MG63 (cell line): ENCODE data around the gene NCKAP5. TPM values are rescaled to one million over a fixed set of nuclear protein-coding genes. Genes with fewer than 3 reads are reported as not detected.
A peak's percentile ranks its signal among the peaks of the same experiment; 100 is the strongest.

Experiments
- DNase-seq: peaks from one replicate; pipeline ENCODE4 v3.0.0-alpha.2; 2020
- H3K27me3 ChIP-seq: fragments of 250-450 bp; sonication (Bioruptor Pico); 2 replicates; pipeline ENCODE4 v1.5.1; 2020; ENCODE audit warnings: mild to moderate bottlenecking, moderate library complexity
- H3K36me3 ChIP-seq: fragments of 250-450 bp; sonication (Bioruptor Pico); 2 replicates; pipeline ENCODE4 v1.5.1; 2020; ENCODE audit warnings: mild to moderate bottlenecking, moderate library complexity
- H3K4me3 ChIP-seq: fragments of 250-450 bp; sonication (Bioruptor Pico); 2 replicates; pipeline ENCODE4 v1.5.1; 2020; ENCODE audit warnings: mild to moderate bottlenecking, moderate library complexity
- H3K9me3 ChIP-seq: fragments of 250-450 bp; sonication (Bioruptor Pico); 2 replicates; pipeline ENCODE4 v1.5.1; 2020; ENCODE audit warnings: mild to moderate bottlenecking, moderate library complexity
- total RNA-seq: library from RNA; depleted of rRNA; stranded (reverse); fragments of >200 nt; shearing (Covaris generic); gene quantifications from 2 replicates; pipeline ENCODE4 v1.2.3, GENCODE V29; 2014; ENCODE audit warnings: low replicate concordance

The NCKAP5 gene
- total RNA-seq, 1 experiment from 2014 or later: not detected

- no peak for DNase-seq
- H3K9me3 ChIP-seq: no peaks in the 10 kb centered on the region
- H3K27me3 ChIP-seq: no peaks in the 10 kb centered on the region
- no peaks in the 10 kb centered on the region for H3K36me3 ChIP-seq
- no peak overlapping the region for H3K4me3 ChIP-seq
Observed at GRCh38 chr2:133334923-133335322, 233.3 kb downstream of the NCKAP5 start.

- no peaks in the 10 kb centered on the region for H3K36me3 ChIP-seq
- no peak overlapping the region for H3K4me3 ChIP-seq
- no peaks in the 10 kb centered on the region for H3K27me3 ChIP-seq
- no peaks in the 10 kb centered on the region for H3K9me3 ChIP-seq
- no peak for DNase-seq
Observed at GRCh38 chr2:133333181-133333580, 235.1 kb downstream of the NCKAP5 start.

- H3K36me3 ChIP-seq: no peaks in the 10 kb centered on the region
- no peaks in the 10 kb centered on the region for H3K9me3 ChIP-seq
- H3K4me3 ChIP-seq: no peak overlapping the region
- no peaks in the 10 kb centered on the region for H3K27me3 ChIP-seq
- no peak for DNase-seq
Observed at GRCh38 chr2:133331436-133331835, 236.8 kb downstream of the NCKAP5 start.

GRCh38 chr2:133326652-133327397 is 241.4 kb downstream of the NCKAP5 start:
- DNase-seq: no peak
- no peaks in the 10 kb centered on the region for H3K27me3 ChIP-seq
- no peaks in the 10 kb centered on the region for H3K9me3 ChIP-seq
- no peak overlapping the region for H3K4me3 ChIP-seq
- H3K36me3 ChIP-seq: no peaks in the 10 kb centered on the region

- Histone ChIP-seq H3K27me3 (no peaks in the 10 kb centered on the region), H3K36me3 (no peaks in the 10 kb centered on the region), H3K9me3 (no peaks in the 10 kb centered on the region), H3K4me3 (no peak overlapping the region)
- peak; percentile 29 for DNase-seq
Observed at GRCh38 chr2:133324150-133324561, 244.1 kb downstream of the NCKAP5 start.

- DNase-seq: no peak
- H3K4me3 ChIP-seq: no peak overlapping the region
- no peaks in the 10 kb centered on the region for H3K36me3 ChIP-seq
- no peaks in the 10 kb centered on the region for H3K27me3 ChIP-seq
- no peaks in the 10 kb centered on the region for H3K9me3 ChIP-seq
Observed at GRCh38 chr2:133322909-133323308, 245.4 kb downstream of the NCKAP5 start.

GRCh38 chr2:133317178-133317577 is 251.1 kb downstream of the NCKAP5 start:
- Histone ChIP-seq H3K4me3 (no peak overlapping the region), H3K27me3 (no peaks in the 10 kb centered on the region), H3K36me3 (no peaks in the 10 kb centered on the region), H3K9me3 (no peaks in the 10 kb centered on the region)
- DNase-seq: no peak

GRCh38 chr2:133316557-133316956 is 251.7 kb downstream of the NCKAP5 start:
- no peaks in the 10 kb centered on the region for H3K36me3 ChIP-seq
- no peaks in the 10 kb centered on the region for H3K27me3 ChIP-seq
- H3K9me3 ChIP-seq: no peaks in the 10 kb centered on the region
- no peak overlapping the region for H3K4me3 ChIP-seq
- DNase-seq: no peak

- H3K9me3 ChIP-seq: no peaks in the 10 kb centered on the region
- no peak for DNase-seq
- H3K4me3 ChIP-seq: no peak overlapping the region
- H3K36me3 ChIP-seq: no peaks in the 10 kb centered on the region
- H3K27me3 ChIP-seq: no peaks in the 10 kb centered on the region
Observed at GRCh38 chr2:133315280-133315679, 253.0 kb downstream of the NCKAP5 start.

GRCh38 chr2:133314795-133315194 is 253.5 kb downstream of the NCKAP5 start:
- no peak for DNase-seq
- Histone ChIP-seq H3K27me3 (no peaks in the 10 kb centered on the region), H3K4me3 (no peak overlapping the region), H3K36me3 (no peaks in the 10 kb centered on the region), H3K9me3 (no peaks in the 10 kb centered on the region)

GRCh38 chr2:133312038-133312729 is 256.1 kb downstream of the NCKAP5 start:
- DNase-seq: no peak

GRCh38 chr2:133306236-133306635 is 262.0 kb downstream of the NCKAP5 start:
- DNase-seq: no peak
- no peaks in the 10 kb centered on the region for H3K9me3 ChIP-seq
- H3K36me3 ChIP-seq: no peaks in the 10 kb centered on the region
- no peaks in the 10 kb centered on the region for H3K27me3 ChIP-seq
- H3K4me3 ChIP-seq: no peak overlapping the region

More at GRCh38 chr2:133312038-133312729, 256.1 kb downstream of the NCKAP5 start:
- Histone ChIP-seq H3K4me3 (no peak overlapping the region), H3K27me3 (no peaks in the 10 kb centered on the region), H3K9me3 (no peaks in the 10 kb centered on the region), H3K36me3 (no peaks in the 10 kb centered on the region)

GRCh38 chr2:133304344-133304743 is 263.9 kb downstream of the NCKAP5 start:
- Histone ChIP-seq H3K9me3 (no peaks in the 10 kb centered on the region), H3K4me3 (no peak overlapping the region)

GRCh38 chr2:133303150-133303549 is 265.1 kb downstream of the NCKAP5 start:
- Histone ChIP-seq H3K9me3 (no peaks in the 10 kb centered on the region), H3K27me3 (no peaks in the 10 kb centered on the region), H3K36me3 (no peaks in the 10 kb centered on the region), H3K4me3 (no peak overlapping the region)
- no peak for DNase-seq

More at GRCh38 chr2:133304344-133304743, 263.9 kb downstream of the NCKAP5 start:
- DNase-seq: no peak
- Histone ChIP-seq H3K27me3 (no peaks in the 10 kb centered on the region), H3K36me3 (no peaks in the 10 kb centered on the region)

- Histone ChIP-seq H3K27me3 (no peaks in the 10 kb centered on the region), H3K4me3 (no peak overlapping the region), H3K9me3 (no peaks in the 10 kb centered on the region), H3K36me3 (no peaks in the 10 kb centered on the region)
- DNase-seq: no peak
Observed at GRCh38 chr2:133296401-133296800, 271.9 kb downstream of the NCKAP5 start.

GRCh38 chr2:133293544-133294353 is 274.5 kb downstream of the NCKAP5 start:
- Histone ChIP-seq H3K27me3 (no peaks in the 10 kb centered on the region), H3K9me3 (no peaks in the 10 kb centered on the region), H3K4me3 (no peak overlapping the region), H3K36me3 (no peaks in the 10 kb centered on the region)
- DNase-seq: peak; percentile 28

- no peaks in the 10 kb centered on the region for H3K27me3 ChIP-seq
Observed at GRCh38 chr2:133292259-133292658, 276.0 kb downstream of the NCKAP5 start.

More at GRCh38 chr2:133292259-133292658, 276.0 kb downstream of the NCKAP5 start:
- no peak overlapping the region for H3K4me3 ChIP-seq
- H3K9me3 ChIP-seq: no peaks in the 10 kb centered on the region
- no peak for DNase-seq
- no peaks in the 10 kb centered on the region for H3K36me3 ChIP-seq
